ENCODE results near the gene PDE8A.

Gene PDE8A

GRCh38 chr15:85097250-85097649 is 115.6 kb downstream of the PDE8A start:
- DNase-seq: no peak

GRCh38 chr15:85097725-85098124 is 116.1 kb downstream of the PDE8A start:
- no peak for DNase-seq

DNA sequence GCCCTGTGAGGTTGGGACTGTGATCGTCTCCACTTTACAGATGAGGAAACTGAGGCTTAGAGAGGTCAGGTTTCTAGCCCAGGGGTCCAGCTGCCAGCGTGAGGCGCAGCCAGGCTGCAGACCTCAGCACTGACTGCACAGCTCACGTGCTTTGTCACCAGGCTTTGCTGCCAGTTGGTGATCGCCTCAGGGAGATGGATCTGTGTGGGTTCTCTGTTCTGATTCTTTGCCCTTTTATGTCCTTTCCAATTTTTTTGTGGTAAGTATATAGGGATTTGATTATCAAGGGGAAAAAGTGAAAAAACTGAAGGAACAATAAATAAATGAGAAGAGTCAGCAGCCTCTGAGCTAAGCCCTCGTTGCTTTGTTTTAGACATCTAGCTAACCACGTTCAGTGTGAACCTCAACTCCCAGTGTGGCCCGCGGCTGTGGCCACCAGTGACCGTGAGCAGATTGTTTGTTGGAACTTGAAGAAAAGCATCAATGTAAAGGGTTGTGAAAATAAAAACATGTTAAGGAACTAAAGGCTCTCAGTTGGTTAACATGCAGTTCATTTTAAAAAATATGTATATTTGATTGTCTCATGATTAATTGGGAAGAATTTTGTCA is 117.6 kb downstream of the PDE8A start:
- DNase-seq: no peak

DNA sequence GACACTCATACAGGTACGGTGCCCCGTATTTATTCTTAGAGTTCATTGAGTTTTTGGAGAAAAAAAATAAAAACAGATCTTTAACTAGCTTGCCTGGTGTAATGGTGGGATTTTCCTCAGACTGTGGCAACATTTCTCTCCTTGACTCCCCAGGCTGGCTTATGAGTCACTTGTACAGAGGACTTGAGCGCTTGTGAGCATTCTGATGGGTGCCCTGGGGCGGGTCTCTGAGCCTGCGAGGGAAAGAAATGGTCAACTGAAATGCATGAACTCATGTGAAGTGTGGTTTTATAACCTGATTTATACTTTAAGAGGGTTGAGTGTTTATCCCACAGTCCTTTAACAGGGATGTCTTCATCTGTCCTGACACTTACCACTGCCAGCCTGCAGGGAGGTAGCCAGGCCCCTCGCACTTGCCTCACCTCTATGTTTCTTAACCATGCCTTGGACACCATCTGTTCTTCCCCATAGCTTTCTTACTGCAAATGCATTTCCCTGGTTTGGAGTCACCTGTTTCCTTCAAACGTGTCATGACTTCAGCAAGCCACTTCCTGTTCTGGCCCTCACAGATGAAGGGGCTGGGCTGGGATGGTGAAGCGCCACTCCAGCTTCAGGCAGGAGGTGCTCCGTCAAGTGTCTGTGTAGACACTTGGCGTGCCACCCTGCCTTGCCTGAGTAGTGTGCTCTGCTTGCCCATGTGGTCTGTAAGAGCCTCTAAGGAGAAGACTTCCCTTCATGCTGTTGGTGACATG is 118.7 kb downstream of the PDE8A start:
- DNase-seq: no peak

DNA sequence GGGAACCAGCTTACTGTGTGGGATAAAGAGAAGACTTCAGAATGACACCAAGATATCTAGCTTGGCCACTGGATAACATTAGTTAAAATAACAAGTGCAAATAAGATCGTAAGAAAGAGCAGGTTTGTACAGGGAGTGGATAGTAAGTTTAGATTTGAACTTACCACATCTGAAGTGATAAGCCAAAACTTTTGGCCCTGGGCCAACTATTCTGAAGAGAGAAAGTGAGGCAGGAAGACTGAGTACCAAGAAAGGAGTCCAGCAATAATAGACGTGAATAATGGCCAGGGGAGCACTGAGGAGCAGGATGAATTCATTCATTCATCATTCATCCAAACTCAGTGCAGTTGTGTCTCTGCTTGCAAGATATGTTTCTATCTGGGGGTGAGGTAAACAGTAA is 122.9 kb downstream of the PDE8A start:
- no peak for DNase-seq

DNA sequence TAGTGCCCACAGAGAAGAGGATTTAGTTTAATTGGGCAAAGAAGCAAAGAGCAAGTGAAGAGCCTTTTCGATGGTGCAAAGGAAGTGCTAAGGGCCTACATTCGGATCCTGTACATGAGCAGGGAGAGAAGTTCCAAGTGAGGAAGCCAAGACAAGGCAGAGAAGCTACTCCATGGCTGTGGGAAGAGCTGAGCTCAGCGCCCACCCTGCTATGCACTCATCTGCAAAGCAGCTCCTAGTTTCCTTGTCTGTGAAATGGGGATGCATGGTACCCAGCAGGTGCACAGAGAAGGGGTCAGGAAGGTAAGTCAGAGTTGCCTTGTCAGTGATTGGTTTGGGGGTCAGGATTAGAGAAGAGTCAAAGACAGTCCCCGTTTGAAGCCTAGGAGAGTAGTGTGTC is 126.5 kb downstream of the PDE8A start:
- no peak for DNase-seq

GRCh38 chr15:85109333-85109732 is 127.7 kb downstream of the PDE8A start:
- DNase-seq: no peak

DNA sequence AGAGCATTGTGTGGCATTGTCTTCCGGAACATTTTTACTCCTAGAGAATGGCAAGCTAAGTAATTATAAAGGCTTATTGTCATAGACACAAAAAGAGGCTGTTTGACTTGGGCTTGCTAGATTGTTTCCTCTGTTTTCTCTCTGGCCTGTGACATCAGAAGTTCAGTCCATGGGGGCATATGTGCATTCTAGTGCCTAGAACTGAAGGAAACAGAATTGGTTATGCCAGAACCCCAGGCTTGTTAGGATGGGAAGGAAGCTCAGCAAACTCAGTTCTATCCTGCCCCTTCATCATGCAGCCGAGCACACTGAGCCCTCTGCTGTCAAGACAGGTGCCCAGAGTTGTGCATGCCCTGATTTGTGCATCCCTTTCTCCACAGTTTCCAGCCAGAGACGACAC is 131.3 kb downstream of the PDE8A start:
- DNase-seq: no peak

GRCh38 chr15:85114886-85115285 is 133.2 kb downstream of the PDE8A start:
- DNase-seq: no peak

- no peak for DNase-seq
Observed at GRCh38 chr15:85116066-85116465, 134.4 kb downstream of the PDE8A start.

DNA sequence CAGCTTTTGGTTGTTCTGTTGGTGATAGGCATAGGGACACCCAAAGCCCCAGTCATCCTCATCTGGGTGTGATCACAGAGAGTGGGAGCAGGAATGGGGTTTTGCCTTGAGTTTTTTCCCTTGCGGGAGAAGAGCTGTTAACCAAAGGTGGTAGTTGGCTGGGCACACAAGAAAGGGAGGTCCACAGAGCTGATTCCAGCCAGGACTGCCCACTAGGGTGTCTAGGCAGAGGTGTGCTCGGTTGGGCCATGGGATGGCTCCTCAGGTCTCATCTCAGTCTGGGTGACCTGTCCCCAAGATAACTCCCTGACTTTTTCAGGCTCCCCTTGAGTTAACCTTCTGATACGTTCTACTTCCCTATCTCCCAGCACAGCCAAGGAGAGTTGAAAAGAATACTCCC is 134.8 kb downstream of the PDE8A start:
- no peak for DNase-seq

DNA sequence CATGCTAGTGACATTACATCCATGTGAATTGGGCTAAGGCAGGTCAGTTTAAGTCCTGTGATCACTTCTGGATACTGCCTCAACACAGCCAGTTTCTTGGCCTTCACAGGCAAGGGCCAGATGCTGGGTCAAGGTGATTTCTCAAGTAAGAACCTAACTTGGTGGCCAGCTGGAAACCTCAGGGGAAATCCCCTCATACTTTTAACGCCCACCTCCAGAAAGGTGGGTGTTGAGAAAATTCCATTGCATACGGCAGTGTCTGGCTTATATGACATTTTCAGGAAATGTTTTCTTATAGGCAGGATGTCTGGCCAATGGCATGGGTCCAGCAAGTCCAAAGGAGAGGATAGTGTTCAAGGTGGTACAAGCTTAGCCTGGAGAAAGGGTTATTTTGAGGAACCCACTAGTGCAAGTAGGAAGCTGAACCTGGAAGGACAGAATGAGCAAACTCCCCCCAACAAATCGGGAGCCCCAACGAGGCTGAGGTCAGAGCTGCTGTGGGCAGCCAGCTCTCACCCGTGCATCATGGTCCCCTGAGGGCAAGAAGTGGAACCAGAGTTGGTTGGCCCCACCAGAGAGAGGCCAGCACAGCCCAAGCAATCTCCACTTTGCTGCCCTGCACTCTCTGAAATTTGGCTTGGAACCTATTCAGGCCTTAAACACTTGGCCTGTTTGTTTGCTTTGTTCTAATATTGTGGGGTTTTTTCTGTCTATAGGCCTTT is 135.4 kb downstream of the PDE8A start:
- no peak for DNase-seq

DNA sequence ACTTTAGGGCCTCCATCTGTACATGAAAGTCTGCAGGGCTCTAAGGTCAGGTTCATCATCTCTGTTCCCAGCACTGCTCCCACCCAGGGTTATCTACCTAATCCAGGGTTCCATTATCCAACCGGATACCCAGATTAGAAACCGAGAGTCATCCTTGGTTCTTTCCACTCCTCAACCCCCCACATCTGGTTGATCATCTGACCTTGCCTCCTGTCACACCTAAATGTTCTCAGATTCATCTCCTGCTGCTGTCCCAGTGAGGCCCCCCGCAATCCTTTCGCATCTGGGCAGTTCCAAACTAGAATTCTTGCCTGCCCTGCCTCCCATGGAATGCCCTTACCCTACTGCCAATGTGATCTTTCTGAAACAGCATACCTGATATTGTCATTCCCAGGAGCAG is 136.5 kb downstream of the PDE8A start:
- DNase-seq: no peak

GRCh38 chr15:85118581-85118980 is 136.9 kb downstream of the PDE8A start:
- DNase-seq: no peak

GRCh38 chr15:85120351-85121113 is 138.9 kb downstream of the PDE8A start:
- DNase-seq: no peak

GRCh38 chr15:85124173-85124572 is 142.5 kb downstream of the PDE8A start:
- DNase-seq: no peak

- no peak for DNase-seq
Observed at GRCh38 chr15:85125056-85125661, 143.5 kb downstream of the PDE8A start.

GRCh38 chr15:85128621-85129020 is 147.0 kb downstream of the PDE8A start:
- DNase-seq: no peak

DNA sequence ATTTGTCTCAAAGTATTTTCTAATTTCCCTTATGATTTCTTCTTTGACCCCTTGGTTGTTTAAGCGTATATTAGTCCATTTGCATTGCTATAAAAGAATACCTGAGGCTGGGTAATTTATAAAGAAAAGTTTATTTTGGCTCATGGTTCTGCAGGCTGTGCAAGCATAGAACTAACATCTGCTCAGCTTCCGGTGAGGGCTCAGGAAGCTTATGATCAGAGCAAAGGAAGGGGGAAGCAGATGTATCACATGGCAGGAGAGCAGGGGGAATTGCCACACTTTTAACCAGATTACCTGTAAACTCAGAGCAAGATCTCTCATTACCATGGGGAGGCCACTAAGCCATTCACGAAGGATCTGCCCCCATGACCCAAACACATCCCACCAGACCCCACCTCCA is 148.2 kb downstream of the PDE8A start:
- DNase-seq: no peak

GRCh38 chr15:85131915-85132314 is 150.3 kb downstream of the PDE8A start:
- no peak for DNase-seq

- DNase-seq: no peak
Observed at GRCh38 chr15:85133709-85134108, 152.1 kb downstream of the PDE8A start.

DNA sequence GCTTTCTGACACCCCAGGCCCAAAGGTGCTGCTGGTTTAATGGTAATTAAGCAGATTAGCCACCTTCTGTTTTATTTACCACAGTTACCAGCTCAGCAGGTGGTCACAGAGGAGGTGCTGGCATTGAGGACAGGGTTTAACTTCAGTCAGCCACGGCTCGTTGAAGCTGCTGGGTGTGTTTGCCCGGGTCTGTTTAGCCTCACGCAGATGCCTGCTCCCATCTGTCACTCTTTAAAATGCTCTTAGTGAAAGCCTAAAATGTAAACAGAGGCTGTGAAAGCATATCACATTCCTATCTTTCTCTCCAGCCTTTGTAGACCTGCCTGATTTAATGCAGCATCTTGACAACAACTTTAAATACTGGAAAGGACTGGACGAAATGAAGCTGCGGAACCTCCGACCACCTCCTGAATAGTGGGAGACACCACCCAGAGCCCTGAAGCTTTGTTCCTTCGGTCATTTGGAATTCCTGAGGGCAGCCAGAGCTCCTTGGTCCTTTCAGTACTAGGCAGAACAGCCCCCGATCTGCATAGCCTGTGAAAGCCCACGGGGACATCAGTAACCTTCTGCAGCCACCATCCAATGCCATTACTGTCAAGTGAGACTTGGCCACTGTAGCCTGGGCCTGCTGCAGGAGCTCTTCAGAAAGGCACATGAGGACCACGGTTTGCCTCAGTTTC is 156.0 kb downstream of the PDE8A start:
- DNase-seq: peak; percentile 58

Data from DMS53 (cell line).